Endothelial cell of umbilical vein (primary cell): ENCODE data around the gene TMEM97.

ENCODE experiments used
- CTCF ChIP-seq, 2 donors: IDR thresholded peaks; 1 replicate in 1 of 2; 2 replicates in 1 of 2; pipeline ENCODE4 v1.5.1; 2011; ENCODE audit warnings: low read length in 2 of 2, mild to moderate bottlenecking in 2 of 2, moderate library complexity in 2 of 2, control low read depth in 1 of 2, inconsistent platforms in 1 of 2, low read depth in 1 of 2; ENCODE audit not compliant: insufficient read depth in 1 of 2; ENCODE audit errors: extremely low read depth in 1 of 2
- EZH2 ChIP-seq: IDR thresholded peaks from 2 replicates; pipeline ENCODE4 v1.6.1; 2012; ENCODE audit warnings: borderline replicate concordance, low read depth, mild to moderate bottlenecking, moderate library complexity, low read length, inconsistent platforms; ENCODE audit not compliant: severe bottlenecking
- POLR2A ChIP-seq: IDR thresholded peaks from 2 replicates; pipeline ENCODE4 v1.6.1; 2012; ENCODE audit warnings: low read depth, mild to moderate bottlenecking, control low read depth, low read length

- TF ChIP-seq CTCF (IDR thresholded peaks at IDR 0.05; ENCODE audit: extremely low read depth in 1 of 2, insufficient read depth in 1 of 2, low read depth in 1 of 2, low read length in 2 of 2) (no peak), EZH2 (no peak), POLR2A (no peak)
Observed at GRCh38 chr17:28344435-28344901, 25.5 kb downstream of the TMEM97 start.
